NCI-H2171 treated with DMSO at 0.1 percent for 48 hours (cell line): ENCODE data around the gene WDR44.
"Not testable (repeated sequence)": the region's sequence is repeated elsewhere in the genome, so short reads cannot be mapped to it uniquely, and the experiment has no call there.

Source experiments
- DNase-seq: peaks from one replicate; lab custom pipeline; 2025; lab: John Stamatoyannopoulos, UW

Gene WDR44

GRCh38 chrX:118345464-118346257, at the start of gene WDR44:
Gene WDR44 (plus strand): TSS chrX:118346106. CDS start chrX:118346504, 398 bp downstream.
- DNase-seq, result peak; percentile 90

- DNase-seq, result not testable (repeated sequence)
Observed at GRCh38 chrX:118305827-118306226, 40.1 kb upstream of the WDR44 start.

- no peak for DNase-seq
Observed at GRCh38 chrX:118315529-118315928, 30.4 kb upstream of the WDR44 start.

- DNase-seq, result no peak
Observed at GRCh38 chrX:118324588-118324987, 21.3 kb upstream of the WDR44 start.

GRCh38 chrX:118325453-118325852, 20.5 kb upstream of the WDR44 start:
- no peak for DNase-seq

- no peak for DNase-seq
Observed at GRCh38 chrX:118329175-118329574, 16.7 kb upstream of the WDR44 start.

- no peak for DNase-seq
Observed at GRCh38 chrX:118337687-118338086, 8.2 kb upstream of the WDR44 start.

GRCh38 chrX:118338930-118339329, 7.0 kb upstream of the WDR44 start:
- no peak for DNase-seq

- no peak for DNase-seq
Observed at GRCh38 chrX:118345045-118345463, 852 bp upstream of the WDR44 start.

- peak; percentile 53 for DNase-seq
Observed at GRCh38 chrX:118346258-118347094, 570 bp downstream of the WDR44 start.

GRCh38 chrX:118347131-118347530, 1.2 kb downstream of the WDR44 start:
- DNase-seq, result no peak

GRCh38 chrX:118347736-118348135, 1.8 kb downstream of the WDR44 start:
- no peak for DNase-seq

- no peak for DNase-seq
Observed at GRCh38 chrX:118348186-118348810, 2.4 kb downstream of the WDR44 start.

- no peak for DNase-seq
Observed at GRCh38 chrX:118349188-118349587, 3.3 kb downstream of the WDR44 start.

- DNase-seq, result no peak
Observed at GRCh38 chrX:118350221-118350620, 4.3 kb downstream of the WDR44 start.

- DNase-seq, result no peak
Observed at GRCh38 chrX:118350706-118351105, 4.8 kb downstream of the WDR44 start.

- no peak for DNase-seq
Observed at GRCh38 chrX:118352566-118352965, 6.7 kb downstream of the WDR44 start.

- no peak for DNase-seq
Observed at GRCh38 chrX:118353081-118353850, 7.4 kb downstream of the WDR44 start.

GRCh38 chrX:118355225-118355920, 9.5 kb downstream of the WDR44 start:
- no peak for DNase-seq

GRCh38 chrX:118356154-118356701, 10.3 kb downstream of the WDR44 start:
- no peak for DNase-seq
